MV-4-11 (cell line): ENCODE results near the gene THRA.

Source experiments
- DNase-seq: peaks from one replicate; lab custom pipeline; 2025; lab: John Stamatoyannopoulos, UW

THRA gene

DNA sequence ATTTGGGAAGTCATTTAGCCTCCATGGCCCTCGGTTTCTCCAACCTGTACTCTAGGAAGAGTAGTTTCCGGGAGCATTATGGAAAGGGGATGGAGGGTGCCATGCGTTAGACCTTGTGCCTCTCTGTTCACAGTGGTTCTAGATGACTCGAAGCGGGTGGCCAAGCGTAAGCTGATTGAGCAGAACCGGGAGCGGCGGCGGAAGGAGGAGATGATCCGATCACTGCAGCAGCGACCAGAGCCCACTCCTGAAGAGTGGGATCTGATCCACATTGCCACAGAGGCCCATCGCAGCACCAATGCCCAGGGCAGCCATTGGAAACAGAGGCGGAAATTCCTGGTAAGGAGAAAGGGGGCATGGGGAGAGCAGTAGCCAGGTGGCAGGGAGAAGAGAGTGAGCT lies 21.7 kb downstream of the THRA start:
- no peak for DNase-seq

DNA sequence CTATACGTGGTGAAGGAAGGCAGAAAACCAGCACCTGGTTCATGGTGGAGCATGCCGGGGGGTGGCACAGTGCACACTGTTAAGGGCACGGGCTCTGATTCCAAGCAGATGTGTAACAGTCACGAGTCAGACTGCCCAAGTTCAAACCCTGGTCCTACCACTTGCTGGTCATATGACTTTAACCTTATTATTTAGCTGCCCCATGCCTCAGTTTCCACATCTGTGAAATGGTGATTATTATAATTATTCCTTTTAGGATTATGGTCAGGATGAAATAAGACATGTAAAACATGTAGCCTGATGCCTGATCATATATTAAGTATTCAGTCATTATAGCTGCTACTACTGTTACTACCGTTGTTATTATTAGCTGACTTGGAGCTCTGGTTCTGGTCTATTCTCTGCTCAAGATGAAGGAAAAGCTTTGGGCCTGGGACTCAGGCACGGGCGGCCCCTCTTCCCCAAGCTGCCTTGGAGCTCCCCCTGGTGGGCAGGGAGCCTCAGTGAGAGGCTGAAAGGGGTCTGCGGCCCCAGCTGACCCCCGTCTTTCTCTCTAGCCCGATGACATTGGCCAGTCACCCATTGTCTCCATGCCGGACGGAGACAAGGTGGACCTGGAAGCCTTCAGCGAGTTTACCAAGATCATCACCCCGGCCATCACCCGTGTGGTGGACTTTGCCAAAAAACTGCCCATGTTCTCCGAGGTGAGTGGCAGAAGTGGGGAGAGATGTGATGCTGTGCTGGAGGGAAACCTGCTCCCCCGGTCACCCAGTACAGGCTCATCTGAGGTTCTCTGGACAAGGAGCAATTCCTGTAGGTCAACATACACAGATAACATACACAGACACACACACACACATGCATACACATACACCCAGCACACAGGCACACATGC lies 23.6 kb downstream of the THRA start:
- no peak for DNase-seq

DNA sequence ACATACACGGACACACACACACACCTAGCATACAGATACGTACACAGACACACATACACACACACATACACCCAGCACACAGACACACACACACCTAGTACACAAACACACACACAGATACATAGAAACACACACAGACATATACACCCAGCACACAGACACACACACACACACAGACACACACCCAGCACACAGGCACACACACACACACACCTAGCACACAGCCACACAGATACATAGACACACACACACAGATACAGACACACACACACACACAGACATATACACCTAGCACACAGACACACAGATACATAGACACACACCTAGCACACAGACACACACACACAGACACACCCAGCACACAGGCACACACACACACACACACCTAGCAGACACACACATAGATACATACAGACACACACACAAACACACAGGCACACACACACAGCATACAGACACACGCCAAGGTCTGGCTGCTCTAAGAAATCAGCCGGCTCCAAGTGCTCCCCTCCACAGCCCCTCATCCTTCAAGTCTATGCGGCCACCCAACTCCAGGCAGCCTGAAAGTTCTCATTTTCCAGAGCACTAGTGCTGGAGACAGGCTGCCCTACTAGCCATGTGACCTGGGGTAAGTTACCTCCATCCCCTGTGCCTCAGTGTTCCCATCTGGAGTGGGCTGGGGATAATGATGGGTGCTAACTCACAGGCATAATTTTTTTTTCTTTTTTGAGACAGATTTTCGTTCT lies 24.5 kb downstream of the THRA start:
- no peak for DNase-seq

DNA sequence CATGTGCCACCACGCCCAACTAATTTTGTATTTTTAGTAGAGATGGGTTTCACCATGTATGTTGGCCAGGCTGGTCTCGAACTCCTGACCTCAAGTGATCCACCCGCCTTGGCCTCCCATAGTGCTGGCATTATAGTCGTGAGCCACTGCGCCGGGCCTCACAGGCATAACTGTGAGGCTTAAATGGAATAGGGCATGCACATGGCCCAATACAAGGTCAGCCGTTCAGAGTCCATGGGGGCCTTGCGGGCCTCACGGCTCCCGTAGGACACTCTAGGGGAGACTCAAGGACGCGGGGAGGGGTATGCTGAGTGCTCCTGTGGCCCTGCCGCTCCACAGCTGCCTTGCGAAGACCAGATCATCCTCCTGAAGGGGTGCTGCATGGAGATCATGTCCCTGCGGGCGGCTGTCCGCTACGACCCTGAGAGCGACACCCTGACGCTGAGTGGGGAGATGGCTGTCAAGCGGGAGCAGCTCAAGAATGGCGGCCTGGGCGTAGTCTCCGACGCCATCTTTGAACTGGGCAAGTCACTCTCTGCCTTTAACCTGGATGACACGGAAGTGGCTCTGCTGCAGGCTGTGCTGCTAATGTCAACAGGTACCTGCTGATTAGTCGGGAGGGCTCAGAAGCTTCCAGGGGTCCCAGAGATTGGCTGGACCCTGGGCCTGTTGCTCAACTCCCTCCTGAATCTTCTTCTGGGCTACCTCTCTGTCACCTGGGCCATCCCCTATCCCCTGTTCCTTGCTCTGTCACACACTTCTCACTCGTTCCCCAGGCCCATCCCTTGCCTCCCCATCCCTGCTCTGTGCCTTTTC lies 25.3 kb downstream of the THRA start:
- no peak for DNase-seq

DNA sequence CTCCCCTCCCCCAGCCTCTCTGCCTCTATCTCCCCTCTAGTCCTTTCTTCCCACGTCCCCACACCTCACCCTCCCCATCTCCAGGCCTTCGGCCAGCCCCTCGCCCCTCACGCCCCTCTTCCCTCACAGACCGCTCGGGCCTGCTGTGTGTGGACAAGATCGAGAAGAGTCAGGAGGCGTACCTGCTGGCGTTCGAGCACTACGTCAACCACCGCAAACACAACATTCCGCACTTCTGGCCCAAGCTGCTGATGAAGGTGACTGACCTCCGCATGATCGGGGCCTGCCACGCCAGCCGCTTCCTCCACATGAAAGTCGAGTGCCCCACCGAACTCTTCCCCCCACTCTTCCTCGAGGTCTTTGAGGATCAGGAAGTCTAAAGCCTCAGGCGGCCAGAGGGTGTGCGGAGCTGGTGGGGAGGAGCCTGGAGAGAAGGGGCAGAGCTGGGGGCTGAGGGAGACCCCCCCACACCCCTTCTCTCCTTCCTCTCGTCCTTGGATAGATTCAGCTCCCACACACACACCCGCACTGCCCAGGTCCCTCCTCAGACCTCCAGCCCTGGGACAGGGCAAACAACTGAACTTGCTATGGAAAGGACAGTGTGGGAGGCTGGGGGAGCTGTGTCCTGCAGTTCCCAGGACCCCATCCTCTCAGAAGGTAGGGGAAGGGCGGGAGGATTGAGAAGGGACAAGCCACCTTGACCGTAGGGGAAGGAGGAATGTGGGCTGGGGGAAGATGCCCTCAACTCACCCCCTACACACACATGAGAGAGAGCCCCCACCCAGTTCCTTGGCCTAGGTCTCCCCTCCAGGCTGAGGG lies 26.5 kb downstream of the THRA start:
- no peak for DNase-seq

DNA sequence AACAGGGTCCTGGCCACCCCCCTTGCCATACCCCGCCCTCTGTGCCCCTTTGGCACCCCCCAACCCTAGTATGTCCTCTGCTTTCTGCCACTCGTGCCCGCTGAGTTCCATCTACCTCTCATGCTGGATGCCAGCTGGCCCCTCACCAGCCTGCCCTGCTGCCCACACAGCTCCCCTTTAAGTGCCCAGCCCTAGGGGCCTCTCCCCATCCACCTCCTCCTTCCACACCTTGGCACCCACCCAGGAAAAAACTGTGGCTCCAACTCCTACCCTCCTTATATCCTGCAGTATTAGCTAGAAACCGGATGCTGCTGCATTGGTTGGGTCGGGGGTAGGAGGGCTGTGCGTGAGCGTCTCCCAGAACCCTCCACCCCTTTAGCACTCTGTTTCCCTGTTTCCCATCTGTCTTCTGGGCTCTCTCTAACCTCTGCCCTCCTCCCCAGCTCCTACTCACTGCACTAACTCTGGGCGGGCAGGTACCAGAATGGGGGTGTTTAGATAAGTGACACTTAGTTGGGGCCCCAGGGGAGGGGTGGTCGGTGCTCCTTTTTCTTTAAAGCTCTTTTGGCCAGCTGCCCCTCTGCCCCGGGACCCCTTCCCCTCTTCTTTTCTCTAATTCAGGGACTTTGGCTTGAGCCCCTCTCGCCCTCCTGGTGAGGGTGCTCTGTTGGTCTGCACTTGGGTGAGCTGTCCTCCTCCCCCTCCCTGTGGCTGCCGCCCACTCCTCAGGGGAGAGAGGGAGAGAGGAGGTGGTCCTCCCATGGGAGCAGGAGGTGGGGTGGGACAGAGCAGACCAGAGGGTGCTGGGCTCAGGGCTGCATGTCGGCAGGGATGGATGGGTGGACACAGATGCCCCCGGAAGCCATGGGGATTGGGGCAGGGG lies 27.7 kb downstream of the THRA start:
- DNase-seq = no peak

DNA sequence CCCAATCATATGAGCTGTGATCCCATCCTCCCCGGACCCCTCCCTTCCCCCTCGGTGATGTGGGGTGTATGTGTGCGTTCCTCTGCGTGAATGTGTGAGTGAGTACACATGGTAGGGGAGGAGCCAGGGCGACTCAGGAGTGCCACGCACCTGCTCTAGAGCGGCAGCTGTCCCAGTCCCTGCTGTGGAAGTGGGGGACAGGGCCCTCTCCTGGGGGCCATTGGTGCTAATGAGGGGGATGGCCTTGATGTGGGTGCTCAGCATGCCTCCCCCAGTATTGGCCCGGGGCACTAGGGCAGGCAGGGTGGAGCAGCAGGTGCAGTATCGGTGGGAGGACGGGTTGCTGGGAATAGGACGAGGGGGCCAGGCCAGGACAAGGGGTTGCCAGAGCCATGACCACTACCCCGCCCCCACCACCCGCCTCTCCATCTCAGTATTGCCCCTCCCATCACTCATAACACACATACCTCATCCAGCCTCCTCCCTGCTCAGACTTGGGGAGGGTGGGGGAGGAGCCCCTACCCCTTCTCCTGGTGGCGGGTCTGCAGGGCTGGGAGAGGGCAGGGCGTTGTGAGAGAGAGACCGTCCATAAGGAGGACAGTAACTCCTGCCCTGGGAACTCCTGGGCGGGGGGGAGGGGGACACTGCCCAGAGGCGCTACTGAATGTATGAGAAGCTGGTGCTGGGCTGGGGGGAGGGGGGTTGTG lies 29.1 kb downstream of the THRA start:
- DNase-seq = no peak

DNA sequence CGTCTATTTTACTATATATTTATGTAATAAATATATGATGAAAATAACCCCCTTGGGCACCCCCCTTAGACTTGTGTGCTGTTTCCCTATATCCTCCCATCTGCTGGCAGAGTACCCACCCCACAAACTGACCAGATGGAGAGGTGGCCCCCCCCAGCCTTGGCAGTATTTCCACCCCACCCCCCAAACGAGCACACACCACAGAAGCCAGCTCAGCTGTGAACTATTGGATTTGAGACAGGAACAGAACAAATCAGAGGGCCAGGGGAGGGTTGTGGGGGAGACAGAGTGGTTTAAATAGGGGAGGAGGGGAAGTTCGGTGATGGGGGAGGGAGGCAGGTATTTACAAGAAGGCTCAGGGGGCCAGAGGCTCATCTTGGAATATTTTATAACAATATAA lies 29.8 kb downstream of the THRA start:
- no peak for DNase-seq

DNA sequence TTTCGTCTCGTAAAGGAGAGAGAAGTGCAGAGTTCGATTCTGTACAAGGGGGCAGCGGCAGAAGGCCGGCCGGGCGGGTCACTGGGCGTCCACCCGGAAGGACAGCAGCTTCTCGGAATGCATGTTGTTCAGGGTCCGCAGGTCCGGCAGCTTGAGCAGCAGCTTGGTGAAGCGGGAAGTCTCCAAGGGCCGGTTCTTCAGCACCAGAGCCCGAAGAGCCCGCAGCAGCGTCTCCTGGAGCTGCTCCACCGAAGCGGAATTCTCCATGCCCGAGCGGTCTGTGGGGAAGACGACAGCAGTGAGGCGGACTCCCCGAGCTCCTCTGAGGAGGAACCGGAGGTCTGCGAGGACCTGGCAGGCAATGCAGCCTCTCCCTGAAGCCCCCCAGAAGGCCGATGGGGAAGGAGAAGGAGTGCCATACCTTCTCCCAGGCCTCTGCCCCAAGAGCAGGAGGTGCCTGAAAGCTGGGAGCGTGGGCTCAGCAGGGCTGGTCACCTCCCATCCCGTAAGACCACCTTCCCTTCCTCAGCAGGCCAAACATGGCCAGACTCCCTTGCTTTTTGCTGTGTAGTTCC lies 30.3 kb downstream of the THRA start:
- no peak for DNase-seq

DNA sequence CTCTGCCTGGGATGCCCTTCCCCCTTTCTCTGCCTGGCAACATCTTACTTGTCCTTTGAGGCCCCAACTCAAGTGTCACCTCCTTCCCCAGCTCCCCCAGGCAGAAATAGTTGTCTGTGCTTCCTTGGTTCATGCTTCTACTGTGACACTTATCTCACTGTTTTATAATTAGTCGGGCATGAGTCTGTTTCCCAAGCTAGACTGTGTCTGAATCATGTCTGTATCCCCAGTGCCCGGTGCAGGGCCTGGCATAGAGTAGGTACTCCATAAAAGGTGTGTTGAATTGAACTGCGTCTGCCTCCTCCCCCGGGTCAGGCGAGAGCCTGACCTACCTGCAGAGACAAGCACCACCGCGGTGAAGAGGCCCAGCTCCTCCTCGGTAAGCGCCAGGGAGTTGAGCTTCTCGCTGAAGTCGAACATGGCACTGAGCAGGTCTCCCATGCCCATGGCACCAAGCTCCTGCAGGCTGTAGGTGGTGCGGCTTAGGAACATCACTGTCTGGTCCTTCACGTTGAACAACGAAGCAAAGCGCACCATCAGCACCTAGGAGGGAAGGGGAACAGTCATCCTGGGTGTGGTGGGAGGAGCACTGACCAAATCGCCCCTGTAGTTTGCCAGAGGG lies 30.9 kb downstream of the THRA start:
- DNase-seq = no peak

DNA sequence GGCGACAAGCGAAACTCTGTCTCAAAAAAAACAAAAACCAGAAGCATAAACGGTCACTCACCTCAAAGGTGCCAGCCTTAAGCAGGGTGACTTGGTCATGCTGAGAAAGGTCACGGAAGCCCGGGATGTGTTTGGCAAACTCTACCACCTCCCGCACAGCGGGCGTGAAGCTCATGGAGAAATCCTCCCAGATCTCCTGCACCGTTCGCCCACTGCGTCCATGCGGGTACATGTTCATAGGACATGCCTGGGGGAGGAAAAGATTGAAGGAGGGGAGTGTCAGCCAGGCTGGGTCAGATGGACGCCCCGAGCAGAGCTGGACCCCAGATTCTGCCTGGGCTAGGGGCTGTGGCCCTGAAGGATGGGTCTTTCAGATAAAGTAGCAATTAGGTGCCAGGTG lies 32.1 kb downstream of the THRA start:
- DNase-seq = no peak

DNA sequence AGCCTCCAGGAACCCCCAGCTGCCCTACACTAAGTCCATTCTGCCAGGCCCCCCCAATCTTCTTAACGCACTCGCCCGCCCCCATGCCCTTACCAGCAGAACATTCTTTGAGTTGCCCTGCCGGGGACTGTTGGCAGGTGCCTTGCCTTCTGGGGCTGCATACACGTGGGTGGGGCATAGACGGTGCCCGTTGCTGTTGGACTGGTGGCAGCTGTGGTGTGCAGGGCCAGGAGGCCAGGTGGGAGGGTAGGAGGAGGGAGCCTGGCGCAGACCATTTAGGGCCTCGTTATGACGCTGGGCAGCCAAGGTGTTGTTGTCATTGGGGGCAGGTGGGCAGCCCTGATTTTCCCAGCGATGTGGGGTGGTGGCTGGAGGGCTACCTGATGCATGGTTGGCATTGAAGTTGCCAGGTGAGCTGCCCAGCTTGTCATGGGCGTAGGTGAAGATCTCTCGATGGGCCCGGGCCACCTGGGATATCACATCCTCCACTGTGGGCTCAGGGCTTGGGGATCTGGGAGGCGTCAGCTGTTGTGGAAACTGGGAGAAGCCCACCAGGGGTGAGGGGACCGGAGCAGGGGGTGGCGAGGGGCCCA lies 32.7 kb downstream of the THRA start:
- DNase-seq = no peak

DNA sequence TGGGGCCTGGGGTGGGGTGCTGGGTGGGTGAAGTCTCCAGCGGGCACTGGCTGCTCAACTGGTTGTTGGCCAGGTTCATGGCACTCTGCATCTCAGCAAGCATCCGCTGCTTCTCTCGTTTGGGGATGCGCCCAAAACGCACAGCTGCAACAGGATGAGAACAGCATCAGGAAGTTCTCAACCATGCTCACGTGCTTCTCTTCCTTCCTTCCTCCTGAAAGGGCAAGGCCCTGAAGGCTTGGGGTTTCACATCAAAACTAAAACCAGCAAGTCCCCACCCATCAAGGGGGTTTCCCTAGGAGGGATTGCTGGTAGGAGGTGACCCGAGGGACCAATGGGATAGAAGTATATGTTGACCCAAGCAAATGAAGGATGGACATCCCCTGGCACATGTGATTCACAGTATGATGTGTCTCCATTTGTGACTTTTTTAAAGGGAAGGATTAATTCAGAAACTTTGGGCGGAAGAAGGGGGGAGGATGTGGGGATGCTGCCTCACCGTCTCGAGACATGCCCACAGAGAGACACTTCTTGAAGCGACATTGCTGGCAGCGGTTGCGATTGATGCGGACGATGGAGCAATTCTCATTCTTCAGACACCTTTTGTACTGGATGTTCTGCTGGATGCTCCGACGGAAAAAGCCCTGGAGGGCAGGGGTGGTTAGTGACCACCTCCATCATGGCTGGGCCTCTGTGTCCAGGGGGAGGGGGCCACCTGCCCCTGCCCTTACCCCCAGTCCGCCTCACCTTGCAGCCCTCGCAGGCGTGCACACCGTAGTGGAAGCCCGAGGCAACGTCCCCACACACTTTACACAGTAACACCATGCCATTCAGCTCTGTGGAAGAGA lies 33.4 kb downstream of the THRA start:
- DNase-seq = peak; percentile 89

DNA sequence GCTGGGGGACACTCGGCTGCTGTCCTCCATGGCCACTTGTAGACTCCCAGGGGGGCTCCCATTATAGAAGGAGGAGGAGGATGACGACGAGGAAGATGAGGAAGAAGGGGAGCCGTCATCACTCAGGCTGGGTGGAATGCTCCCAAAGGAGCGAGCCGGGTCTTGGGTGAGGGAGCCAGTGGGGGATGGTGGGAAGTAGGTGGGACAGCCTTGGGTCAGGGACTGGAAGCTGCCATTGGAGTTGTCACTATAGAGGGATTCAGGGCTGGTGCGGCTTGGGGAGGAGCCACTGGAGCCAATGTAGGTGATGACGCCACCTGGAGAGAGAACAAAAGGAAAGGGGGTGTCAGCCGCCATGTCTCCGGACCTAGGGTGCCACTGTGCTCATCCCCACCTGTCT lies 34.3 kb downstream of the THRA start:
- no peak for DNase-seq

DNA sequence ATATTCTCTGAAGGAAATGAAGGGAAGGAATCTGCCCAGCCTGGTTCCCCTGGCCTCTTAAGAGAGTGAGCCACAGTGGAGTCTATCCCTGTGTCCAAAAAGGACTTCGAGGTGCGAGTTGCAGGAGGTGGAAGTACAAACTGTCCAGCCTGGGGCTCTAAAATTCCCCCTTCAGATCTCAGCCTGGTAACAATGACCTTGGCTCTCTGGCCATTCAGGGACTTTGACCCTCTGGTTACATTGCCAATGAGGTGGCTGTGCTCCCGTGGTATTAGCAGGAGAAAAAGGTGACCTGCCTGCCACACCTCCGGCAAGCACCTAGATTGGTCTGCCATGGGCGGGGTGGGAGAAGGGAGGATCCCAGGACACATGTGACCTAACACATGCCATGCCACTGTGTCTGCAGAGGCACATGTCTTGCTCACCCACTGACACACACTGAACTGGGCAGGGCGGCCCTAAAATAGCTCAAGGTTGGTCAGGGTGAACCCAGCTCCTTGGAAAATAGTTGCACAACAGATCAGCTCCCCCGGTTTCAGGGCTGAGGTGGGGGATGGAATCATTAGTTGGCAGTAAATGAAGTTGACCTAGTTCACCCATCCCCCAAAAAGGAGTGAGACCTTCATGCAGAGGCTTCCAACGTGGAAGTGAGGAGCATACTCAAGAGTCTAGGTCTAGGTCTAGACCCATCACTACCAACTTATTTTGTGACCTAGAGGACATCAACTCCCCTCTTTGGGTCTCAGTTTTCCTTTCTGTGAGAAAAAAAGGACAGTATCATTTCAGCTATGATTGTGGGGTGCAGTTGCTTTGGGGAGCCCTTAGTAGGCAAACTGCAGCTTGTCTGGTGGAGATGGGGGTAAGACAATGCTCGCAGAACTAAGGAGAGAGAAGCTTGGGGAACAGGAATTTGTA lies 35.4 kb downstream of the THRA start:
- DNase-seq = peak; percentile 73

DNA sequence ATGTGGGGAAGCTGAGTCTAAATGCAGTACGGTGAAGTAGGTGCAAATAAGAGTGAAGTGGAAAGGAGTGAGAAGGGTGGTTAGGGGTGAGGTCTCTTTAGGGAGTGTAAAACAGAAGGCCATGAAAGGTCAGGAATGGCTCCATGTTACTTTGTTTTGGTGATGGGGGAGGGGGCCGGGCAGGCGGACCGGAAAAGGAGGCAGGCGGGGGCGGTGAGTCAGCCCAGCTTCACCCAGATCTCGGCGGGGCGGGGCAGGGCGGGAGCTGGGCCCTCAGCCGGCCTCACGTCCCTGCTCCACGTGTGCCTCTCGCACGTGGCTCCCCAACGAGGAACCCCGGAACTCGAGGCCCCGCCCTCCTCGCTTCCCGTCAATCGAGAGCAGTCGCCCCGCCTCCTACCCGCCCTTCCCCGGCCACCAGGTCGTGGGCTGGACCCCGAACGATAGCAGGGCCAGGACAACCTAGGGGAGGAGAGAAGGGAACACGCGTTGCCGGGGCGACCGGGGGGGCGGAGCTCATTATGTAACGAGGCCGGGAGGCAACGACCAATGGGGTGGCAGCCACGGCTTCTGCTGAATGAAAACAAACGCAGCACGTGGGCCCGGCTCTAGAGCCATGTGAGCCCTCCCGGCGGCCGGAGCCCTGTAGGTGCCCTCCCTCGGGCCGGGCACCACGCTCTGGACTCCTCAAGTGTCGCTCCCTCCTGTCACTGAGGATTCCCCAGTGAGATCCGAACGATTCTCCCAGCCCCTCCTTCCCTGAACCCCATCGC lies 36.3 kb downstream of the THRA start:
- DNase-seq = peak; percentile 99
